Measurements from ENCODE around the gene DMBX1.

- TF ChIP-seq, protein P1, sequence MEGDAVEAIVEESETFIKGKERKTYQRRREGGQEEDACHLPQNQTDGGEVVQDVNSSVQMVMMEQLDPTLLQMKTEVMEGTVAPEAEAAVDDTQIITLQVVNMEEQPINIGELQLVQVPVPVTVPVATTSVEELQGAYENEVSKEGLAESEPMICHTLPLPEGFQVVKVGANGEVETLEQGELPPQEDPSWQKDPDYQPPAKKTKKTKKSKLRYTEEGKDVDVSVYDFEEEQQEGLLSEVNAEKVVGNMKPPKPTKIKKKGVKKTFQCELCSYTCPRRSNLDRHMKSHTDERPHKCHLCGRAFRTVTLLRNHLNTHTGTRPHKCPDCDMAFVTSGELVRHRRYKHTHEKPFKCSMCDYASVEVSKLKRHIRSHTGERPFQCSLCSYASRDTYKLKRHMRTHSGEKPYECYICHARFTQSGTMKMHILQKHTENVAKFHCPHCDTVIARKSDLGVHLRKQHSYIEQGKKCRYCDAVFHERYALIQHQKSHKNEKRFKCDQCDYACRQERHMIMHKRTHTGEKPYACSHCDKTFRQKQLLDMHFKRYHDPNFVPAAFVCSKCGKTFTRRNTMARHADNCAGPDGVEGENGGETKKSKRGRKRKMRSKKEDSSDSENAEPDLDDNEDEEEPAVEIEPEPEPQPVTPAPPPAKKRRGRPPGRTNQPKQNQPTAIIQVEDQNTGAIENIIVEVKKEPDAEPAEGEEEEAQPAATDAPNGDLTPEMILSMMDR (IDR thresholded peaks at IDR 0.05; ENCODE audit: low read depth, low read length, missing input control), result no peak
- TF ChIP-seq GABPA (IDR thresholded peaks at IDR 0.05 in 1 of 2, conservative IDR thresholded peaks at IDR 0.05 in 1 of 2), result no peak
- TF ChIP-seq REST (IDR thresholded peaks at IDR 0.05), result no peak
- TF ChIP-seq TAF1 (conservative IDR thresholded peaks at IDR 0.05), result no peak
- TF ChIP-seq RXRA (IDR thresholded peaks at IDR 0.05), result no peak
- no peak for TF ChIP-seq YY1 (IDR thresholded peaks at IDR 0.05)
- TF ChIP-seq JUND (IDR thresholded peaks at IDR 0.05), result no peak
- TF ChIP-seq SP1 (IDR thresholded peaks at IDR 0.05), result no peak
- TF ChIP-seq ZBTB33 (IDR thresholded peaks at IDR 0.05), result no peak
- TF ChIP-seq EGR1 (IDR thresholded peaks at IDR 0.05; ENCODE audit: low read depth in 2 of 2), result no peak
- TF ChIP-seq FOXA1 (IDR thresholded peaks at IDR 0.05), result no peak
- TF ChIP-seq, protein P2, sequence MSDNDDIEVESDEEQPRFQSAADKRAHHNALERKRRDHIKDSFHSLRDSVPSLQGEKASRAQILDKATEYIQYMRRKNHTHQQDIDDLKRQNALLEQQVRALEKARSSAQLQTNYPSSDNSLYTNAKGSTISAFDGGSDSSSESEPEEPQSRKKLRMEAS (IDR thresholded peaks at IDR 0.05), result no peak
- no peak for TF ChIP-seq HNF4G (IDR thresholded peaks at IDR 0.05)
- no peak for TF ChIP-seq RAD21 (IDR thresholded peaks at IDR 0.05)
Measured at GRCh38 chr1:46444466-46444865, 45.2 kb upstream of the DMBX1 start.
